Right atrium auricular region (tissue), 2 donors: ENCODE data around the gene ZNF516. TPM values are rescaled to one million over a fixed set of nuclear protein-coding genes. Genes with fewer than 3 reads are reported as not detected.

Experiments
- DNase-seq: peaks from one replicate; pipeline ENCODE4 v3.0.0-alpha.2; 2019; ENCODE audit warnings: low spot score
- H3K27ac ChIP-seq, 2 donors: fragments of 200-600 bp; sonication (generic); 1 replicate in 1 of 2; 2 replicates in 1 of 2; pipeline ENCODE4 v1.5.1; 2016 to 2019
- H3K27me3 ChIP-seq, 2 donors: fragments of 200-600 bp; sonication (generic); one replicate each; pipeline versions ENCODE4 v1.5.1 to v1.6.0; 2017 to 2019
- H3K36me3 ChIP-seq: fragments of 200-600 bp; sonication (generic); one replicate; pipeline ENCODE4 v1.5.1; 2016
- H3K4me1 ChIP-seq, 2 donors: fragments of 200-600 bp; sonication (generic); one replicate each; pipeline versions ENCODE4 v1.5.1 to v1.6.0; 2017 to 2019
- H3K4me3 ChIP-seq, 2 donors: fragments of 200-600 bp; sonication (generic); 1 replicate in 1 of 2; 2 replicates in 1 of 2; pipeline ENCODE4 v1.5.1; 2017 to 2019; ENCODE audit warnings: mild to moderate bottlenecking in 1 of 2, moderate library complexity in 1 of 2
- H3K9me3 ChIP-seq, 2 donors: fragments of 200-600 bp; sonication (generic); one replicate each; pipeline ENCODE4 v1.5.1; 2019
- total RNA-seq, 2 donors: library from RNA; depleted of rRNA; stranded (reverse); fragments of >200 nt; gene quantifications; one replicate each; pipeline ENCODE4 v1.1.0, GENCODE V29; 2016
- TF ChIP-seq, protein P1 (sequence below), 2 donors: fragments of 200-600 bp; sonication (generic); IDR thresholded peaks; one replicate each; pipeline ENCODE4 v1.5.1; 2019; ENCODE audit warnings: antibody characterized with exemption in 2 of 2

ZNF516 gene
- total RNA-seq, 2 donors from 2014 or later = 11.0 to 14.0 TPM

DNA sequence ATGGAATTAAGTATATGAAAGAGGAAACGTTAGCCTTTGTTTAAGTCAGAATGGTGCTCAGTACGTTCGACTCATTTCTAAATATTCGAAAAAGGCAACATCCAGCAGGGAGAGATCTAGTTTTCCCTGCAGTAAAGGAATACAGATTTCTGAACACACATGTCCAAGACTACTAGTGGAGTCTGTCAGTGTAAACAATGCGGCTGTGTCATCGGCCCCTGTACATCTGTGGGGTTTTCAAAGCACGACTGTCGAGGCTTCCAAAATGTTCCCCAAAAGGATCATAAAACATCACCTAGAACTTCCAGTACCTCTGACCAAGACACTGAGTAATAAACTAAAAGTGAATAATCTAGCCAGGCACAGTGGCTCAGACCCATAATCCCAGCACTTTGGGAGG, 112.8 kb downstream of the ZNF516 start:
- TF ChIP-seq, protein P1, sequence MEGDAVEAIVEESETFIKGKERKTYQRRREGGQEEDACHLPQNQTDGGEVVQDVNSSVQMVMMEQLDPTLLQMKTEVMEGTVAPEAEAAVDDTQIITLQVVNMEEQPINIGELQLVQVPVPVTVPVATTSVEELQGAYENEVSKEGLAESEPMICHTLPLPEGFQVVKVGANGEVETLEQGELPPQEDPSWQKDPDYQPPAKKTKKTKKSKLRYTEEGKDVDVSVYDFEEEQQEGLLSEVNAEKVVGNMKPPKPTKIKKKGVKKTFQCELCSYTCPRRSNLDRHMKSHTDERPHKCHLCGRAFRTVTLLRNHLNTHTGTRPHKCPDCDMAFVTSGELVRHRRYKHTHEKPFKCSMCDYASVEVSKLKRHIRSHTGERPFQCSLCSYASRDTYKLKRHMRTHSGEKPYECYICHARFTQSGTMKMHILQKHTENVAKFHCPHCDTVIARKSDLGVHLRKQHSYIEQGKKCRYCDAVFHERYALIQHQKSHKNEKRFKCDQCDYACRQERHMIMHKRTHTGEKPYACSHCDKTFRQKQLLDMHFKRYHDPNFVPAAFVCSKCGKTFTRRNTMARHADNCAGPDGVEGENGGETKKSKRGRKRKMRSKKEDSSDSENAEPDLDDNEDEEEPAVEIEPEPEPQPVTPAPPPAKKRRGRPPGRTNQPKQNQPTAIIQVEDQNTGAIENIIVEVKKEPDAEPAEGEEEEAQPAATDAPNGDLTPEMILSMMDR (IDR thresholded peaks at IDR 0.05) = no peak
- H3K27me3 ChIP-seq = no peaks in the 10 kb centered on the region

DNA sequence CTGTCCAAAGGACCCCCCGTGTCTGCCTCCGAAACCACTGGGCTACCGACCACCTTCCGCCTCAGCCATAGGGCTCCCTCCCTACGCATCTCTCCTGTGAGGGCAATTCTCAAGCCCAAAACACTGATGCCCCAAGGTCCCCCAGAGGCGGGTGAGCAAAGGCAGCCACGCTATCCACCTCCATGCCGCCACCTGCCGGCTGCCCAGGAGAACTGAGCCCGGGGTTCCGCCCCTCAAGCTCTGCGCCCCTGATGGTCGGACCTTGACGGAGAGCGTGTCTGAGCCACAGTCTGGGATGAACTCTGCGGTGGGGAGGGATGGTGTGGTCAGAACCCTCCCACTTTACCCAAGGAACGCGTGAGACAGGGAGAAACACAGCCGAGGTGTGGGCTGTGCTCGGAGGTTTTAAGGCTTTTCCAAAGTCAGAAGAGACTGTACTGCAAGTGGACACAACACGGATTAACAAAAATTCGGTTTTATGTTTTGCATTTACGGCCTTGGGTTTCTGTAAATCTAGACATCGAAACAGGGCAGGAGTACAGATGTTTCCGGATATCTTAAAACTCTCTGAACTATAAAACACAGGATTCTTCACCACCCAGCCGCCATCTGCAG, 114.1 kb downstream of the ZNF516 start:
- TF ChIP-seq, protein P1 (IDR thresholded peaks at IDR 0.05) = peak in 1 of 2 donors; percentile 41
- Histone ChIP-seq H3K27ac (no peak overlapping the region), H3K36me3 (peaks cover 23% of the 10 kb centered on the region), H3K9me3 (no peaks in the 10 kb centered on the region), H3K27me3 (no peaks in the 10 kb centered on the region), H3K4me1 (no peaks in the 10 kb centered on the region), H3K4me3 (no peak overlapping the region)
- no peak for DNase-seq

More for the DNA sequence above, 112.8 kb downstream of the ZNF516 start:
- Histone ChIP-seq H3K36me3 (peaks cover 23% of the 10 kb centered on the region), H3K4me3 (no peak overlapping the region), H3K9me3 (no peaks in the 10 kb centered on the region), H3K27ac (no peak overlapping the region), H3K4me1 (no peaks in the 10 kb centered on the region)
- no peak for DNase-seq

DNA sequence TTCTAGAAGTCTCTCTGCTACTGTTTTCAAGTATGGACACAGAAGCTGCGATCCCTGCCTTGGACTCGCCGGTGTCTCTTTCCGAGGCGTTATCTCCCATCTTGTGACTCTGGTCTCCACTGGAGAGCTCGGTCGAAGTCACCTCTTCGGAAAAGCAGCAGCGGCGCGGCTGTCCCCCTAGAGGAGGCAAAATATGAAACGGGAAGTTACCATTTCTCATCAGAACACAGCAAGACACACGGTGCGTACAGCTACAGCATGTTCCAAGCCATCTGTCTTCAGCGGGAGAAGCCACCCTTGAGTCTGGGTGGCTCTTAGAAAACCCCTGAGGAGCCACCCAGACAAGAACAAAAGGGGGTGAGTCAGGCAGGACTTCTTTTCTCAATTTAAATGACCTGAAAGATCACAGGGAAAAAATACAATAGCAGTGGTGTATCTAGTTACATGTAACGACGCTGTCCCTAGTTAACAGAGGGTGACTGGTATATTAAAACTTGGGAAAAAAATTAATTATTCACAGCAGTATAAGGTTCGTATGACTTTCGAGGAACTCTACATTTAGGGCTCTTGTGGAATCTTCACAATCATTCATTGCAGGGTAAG, 114.8 kb downstream of the ZNF516 start:
- Histone ChIP-seq H3K4me3 (no peak overlapping the region), H3K36me3 (peaks cover 23% of the 10 kb centered on the region), H3K27ac (no peak overlapping the region), H3K4me1 (no peaks in the 10 kb centered on the region), H3K27me3 (no peaks in the 10 kb centered on the region), H3K9me3 (no peaks in the 10 kb centered on the region)
- TF ChIP-seq, protein P1 (IDR thresholded peaks at IDR 0.05) = no peak
- DNase-seq = no peak

DNA sequence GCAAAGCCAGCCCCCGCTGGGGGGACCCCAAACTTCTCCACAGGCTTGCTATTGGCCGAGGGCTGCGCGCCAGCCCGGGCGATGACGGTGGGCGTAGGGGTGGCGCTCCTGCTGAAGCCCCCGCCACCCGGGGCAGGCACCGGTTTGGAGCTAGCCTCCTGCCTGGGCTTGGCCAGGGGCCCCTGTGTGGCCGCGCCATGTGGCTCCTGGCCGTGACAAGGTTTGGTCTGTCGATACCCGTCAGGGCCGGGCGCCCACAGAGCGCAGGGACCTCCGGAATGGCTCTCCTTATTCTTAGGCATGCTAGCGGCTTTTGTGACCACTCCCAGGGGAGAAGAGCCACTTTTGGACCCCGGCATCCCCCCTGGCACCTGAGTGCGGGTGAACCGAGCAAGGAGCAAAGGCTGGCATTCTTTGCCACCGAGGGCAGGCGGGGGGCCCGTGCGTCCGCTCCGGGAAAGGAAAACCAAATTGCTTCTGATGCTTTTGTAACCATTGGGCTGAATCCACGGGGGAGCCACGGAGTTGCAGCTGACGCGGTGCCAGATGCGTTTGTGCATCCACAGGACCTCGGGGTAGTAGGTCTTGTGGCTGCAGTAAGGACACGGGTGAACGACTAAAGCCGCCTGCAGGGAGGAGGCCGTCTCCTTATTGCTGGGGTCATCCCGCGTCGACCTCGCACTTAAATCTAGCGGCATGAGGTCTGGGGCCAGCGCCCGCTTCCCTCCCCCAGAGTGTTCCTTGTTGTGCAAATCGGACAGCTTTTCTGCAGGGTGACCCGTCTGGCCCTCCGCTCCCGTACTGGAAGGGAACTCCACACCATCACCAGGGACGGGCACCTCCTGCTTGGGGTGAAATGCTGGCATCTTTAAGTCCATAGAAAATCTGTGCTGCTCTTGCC, 115.6 kb downstream of the ZNF516 start:
- Histone ChIP-seq H3K27ac (no peak overlapping the region), H3K27me3 (no peaks in the 10 kb centered on the region), H3K36me3 (peaks cover 23% of the 10 kb centered on the region), H3K4me3 (no peak overlapping the region), H3K4me1 (no peaks in the 10 kb centered on the region), H3K9me3 (no peaks in the 10 kb centered on the region)
- no peak for DNase-seq
- TF ChIP-seq, protein P1 (IDR thresholded peaks at IDR 0.05) = no peak

DNA sequence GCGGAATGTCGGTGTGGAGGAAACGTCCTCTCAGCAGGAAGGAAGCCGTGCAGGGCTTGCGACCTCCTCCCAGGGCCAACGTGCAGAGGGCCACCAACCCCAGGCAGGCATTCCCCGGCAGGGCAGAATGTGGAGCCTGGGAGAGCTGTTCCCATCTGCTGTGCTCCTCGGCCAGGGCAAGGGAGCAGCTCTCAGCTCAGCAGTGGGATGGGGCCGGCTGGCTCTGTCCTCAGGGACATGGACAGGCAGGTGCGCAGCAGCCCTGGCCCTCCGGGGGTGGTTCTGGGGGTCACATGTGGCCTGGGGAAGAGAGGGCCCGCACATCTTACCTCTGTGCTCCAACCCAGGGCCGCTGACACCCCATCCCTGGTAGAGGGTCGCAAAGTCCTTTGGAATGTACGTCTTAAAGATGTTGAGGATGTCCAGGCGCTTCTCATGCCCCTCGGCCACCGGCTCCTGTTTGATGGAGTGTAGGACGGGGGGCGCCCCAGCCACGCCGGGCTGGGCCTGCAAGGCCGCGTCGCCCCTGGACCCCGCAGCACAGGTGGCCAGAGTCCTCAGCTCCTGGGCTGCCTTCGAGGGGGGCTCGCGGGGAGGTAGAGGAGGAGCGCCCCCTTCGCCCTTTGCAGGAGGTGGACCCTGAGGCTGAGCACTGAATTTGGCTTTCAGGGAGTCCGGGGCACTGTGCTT, 116.4 kb downstream of the ZNF516 start:
- no peaks in the 10 kb centered on the region for H3K27me3 ChIP-seq
- H3K36me3 ChIP-seq = peaks cover 23% of the 10 kb centered on the region
- TF ChIP-seq, protein P1 (IDR thresholded peaks at IDR 0.05) = no peak
- H3K4me1 ChIP-seq = no peaks in the 10 kb centered on the region
- H3K27ac ChIP-seq = no peak overlapping the region
- no peak for DNase-seq
- H3K9me3 ChIP-seq = no peaks in the 10 kb centered on the region
- no peak overlapping the region for H3K4me3 ChIP-seq
